Naive thymus-derived CD8-positive, alpha-beta T cell (primary cell): ENCODE results near the gene EMILIN3. TPM values are rescaled to one million over a fixed set of nuclear protein-coding genes. Genes with fewer than 3 reads are reported as not detected.
"Not testable (repeated sequence)": the region's sequence is repeated elsewhere in the genome, so short reads cannot be mapped to it uniquely, and the experiment has no call there.

ENCODE experiments used
- ATAC-seq, 2 donors: fragments of 150-1000 bp; cut with Tn5 transposase in 1 of 2; sonication (Bioruptor Pico), chemical (Tn5 transposase) in 1 of 2; 1 replicate in 1 of 2; 2 replicates in 1 of 2; pipeline ENCODE4 v1.10.0; 2021; ENCODE audit warnings: mild to moderate bottlenecking in 2 of 2, moderate library complexity in 2 of 2
- POLR2A ChIA-PET: fragments of 350-600 bp; sonication (Branson Sonifier 250); formaldehyde crosslinking; loops from one replicate; lab custom pipeline; 2021; ENCODE audit warnings: antibody characterized with exemption; lab: Charles Lee
- DNase-seq, 10 donors: peaks; one replicate each; pipeline versions ENCODE4 v3.0.0 to v3.0.0-alpha.2; 2020 to 2022
- H3K27ac Mint-ChIP-seq, 10 donors: one replicate each; pipeline ENCODE4 v1.8.0; 2020 to 2022; ENCODE audit warnings: mild to moderate bottlenecking in 10 of 10, mixed read lengths in 10 of 10, moderate library complexity in 4 of 10, inconsistent platforms in 1 of 10
- H3K27me3 Mint-ChIP-seq, 5 donors: one replicate each; pipeline ENCODE4 v1.8.0; 2021 to 2022; ENCODE audit warnings: mixed read lengths in 5 of 5
- H3K36me3 Mint-ChIP-seq, 3 donors: one replicate each; pipeline ENCODE4 v1.8.0; 2020 to 2022; ENCODE audit warnings: mixed read lengths in 3 of 3, mild to moderate bottlenecking in 2 of 3, inconsistent platforms in 1 of 3
- H3K4me1 Mint-ChIP-seq, 4 donors: one replicate each; pipeline ENCODE4 v1.8.0; 2021 to 2022; ENCODE audit warnings: mixed read lengths in 4 of 4
- H3K4me3 Mint-ChIP-seq, 10 donors: one replicate each; pipeline ENCODE4 v1.8.0; 2020 to 2022; ENCODE audit warnings: mild to moderate bottlenecking in 10 of 10, mixed read lengths in 10 of 10, moderate library complexity in 6 of 10, inconsistent platforms in 1 of 10
- H3K9me3 Mint-ChIP-seq, 9 donors: one replicate each; pipeline ENCODE4 v1.8.0; 2020 to 2022; ENCODE audit warnings: mixed read lengths in 9 of 9, mild to moderate bottlenecking in 3 of 9, inconsistent platforms in 1 of 9, moderate library complexity in 1 of 9
- polyA plus RNA-seq, 3 donors: library from polyadenylated mRNA; unstranded; fragments of 300-500 nt; fragmentation: Illumina TruSeq; gene quantifications; one replicate each; pipeline ENCODE4 v1.2.3, GENCODE V29; 2021
- total RNA-seq, 8 experiments: library from RNA in 2 of 8; stranded (reverse) in 2 of 8; gene quantifications; one replicate each; pipeline ENCODE4 v1.2.3 and lab custom pipeline; 2021 to 2026

The EMILIN3 gene
- total and polyA plus RNA-seq, 5 experiments from 2014 or later: 0.13 TPM; not detected in 4

- Mint-ChIP-seq H3K27ac (peak overlapping the region; percentile 71 to 92 (median 82)), H3K27me3 (no peaks in the 10 kb centered on the region)
- POLR2A ChIA-PET: interaction anchor here (0.7 to 1.4 kb wide), 4 partner anchors 13 to 182 kb away, joined by 3 to 8 read pairs (median 4); no protein-coding TSS in a partner anchor
Observed at GRCh38 chr20:41316602-41317545, 49.7 kb downstream of the EMILIN3 start.

GRCh38 chr20:41316051-41316450, 50.6 kb downstream of the EMILIN3 start:
- POLR2A ChIA-PET: no interaction called here
- peak overlapping the region; percentile 83 to 95 (median 88) for H3K4me3 Mint-ChIP-seq
- peaks cover 0 to 2% (median 0%) of the 10 kb centered on the region in 3 donors for H3K36me3 Mint-ChIP-seq
- DNase-seq: no peak
- H3K27ac Mint-ChIP-seq: peak overlapping the region in 7 of 10 donors; percentile 42 to 92 (median 83)
- H3K4me1 Mint-ChIP-seq: peaks cover 10 to 26% (median 21%) of the 10 kb centered on the region in 4 donors
- no peaks in the 10 kb centered on the region for H3K27me3 Mint-ChIP-seq
- H3K9me3 Mint-ChIP-seq: no peaks in the 10 kb centered on the region
- ATAC-seq: no peak

More at GRCh38 chr20:41316602-41317545, 49.7 kb downstream of the EMILIN3 start:
- Mint-ChIP-seq H3K36me3 (no peaks in the 10 kb centered on the region), H3K4me1 (peaks cover 9 to 24% (median 21%) of the 10 kb centered on the region in 4 donors), H3K4me3 (peak overlapping the region; percentile 83 to 95 (median 88)), H3K9me3 (no peaks in the 10 kb centered on the region)
- DNase-seq: peak; percentile 28 to 85 (median 67)
- peak; percentile 54 to 64 for ATAC-seq

DNA sequence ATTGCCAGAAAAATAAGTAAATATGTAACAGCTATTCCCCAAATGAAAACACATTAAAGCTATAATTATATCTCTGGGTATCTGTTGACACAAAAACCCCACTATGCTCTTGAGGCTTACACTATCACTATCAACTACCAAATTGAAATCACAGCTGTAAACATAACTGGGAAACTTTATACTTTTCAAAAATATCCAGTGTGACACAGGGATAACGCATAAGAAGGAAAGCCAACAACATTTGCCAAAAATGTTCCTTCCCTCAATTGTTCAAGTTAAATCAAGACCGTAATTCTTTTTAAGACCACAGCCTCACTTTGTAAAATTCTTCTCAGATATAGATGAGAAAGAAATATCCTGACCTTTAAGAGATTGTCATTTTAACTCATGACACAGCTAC, 52.2 kb downstream of the EMILIN3 start:
- no peaks in the 10 kb centered on the region for H3K27me3 Mint-ChIP-seq
- POLR2A ChIA-PET: no interaction called here
- peaks cover 19 to 31% (median 27%) of the 10 kb centered on the region in 4 donors for H3K4me1 Mint-ChIP-seq
- peaks cover 0 to 2% (median 0%) of the 10 kb centered on the region in 3 donors for H3K36me3 Mint-ChIP-seq
- H3K4me3 Mint-ChIP-seq: peak overlapping the region in 2 of 10 donors; percentile 30 to 33
- no peak for ATAC-seq
- H3K27ac Mint-ChIP-seq: no peak overlapping the region
- no peaks in the 10 kb centered on the region for H3K9me3 Mint-ChIP-seq
- no peak for DNase-seq

DNA sequence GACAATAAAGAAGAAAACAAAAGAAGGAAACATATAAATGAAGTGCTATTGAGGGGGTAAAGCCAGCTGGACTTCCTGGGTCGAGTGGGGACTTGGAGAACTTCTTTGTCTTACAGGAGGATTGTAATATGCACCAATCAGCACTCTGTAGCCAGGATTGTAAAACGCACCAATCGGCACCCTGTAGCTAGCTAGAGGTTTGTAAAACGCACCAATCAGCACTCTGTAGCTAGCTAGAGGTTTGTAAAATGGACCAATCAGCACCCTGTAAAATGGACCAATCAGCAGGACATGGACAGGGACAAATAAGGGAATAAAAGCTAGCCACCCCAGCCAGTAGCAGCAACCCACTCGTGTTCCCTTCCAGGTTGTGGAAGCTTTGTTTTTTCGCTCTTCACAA, 54.6 kb downstream of the EMILIN3 start:
- POLR2A ChIA-PET: interaction anchor here (0.6 to 1.0 kb wide), 2 partner anchors 80 to 597 kb away, joined by 3 to 4 read pairs; no protein-coding TSS in a partner anchor
- not testable (repeated sequence) for H3K9me3 Mint-ChIP-seq, ATAC-seq

More for the DNA sequence above, 54.6 kb downstream of the EMILIN3 start:
- not testable (repeated sequence) for H3K27ac Mint-ChIP-seq, H3K27me3 Mint-ChIP-seq, DNase-seq, H3K4me3 Mint-ChIP-seq, H3K36me3 Mint-ChIP-seq
- peaks cover 20 to 30% (median 22%) of the 10 kb centered on the region in 4 donors for H3K4me1 Mint-ChIP-seq

Other genes starting within 250 kb of the EMILIN3 start
- 100 to 1,000 TPM; 384 to 393 TPM for gene PLCG1, start 229.3 kb downstream of the EMILIN3 start, total RNA-seq
- gene PLCG1, start 229.3 kb downstream of the EMILIN3 start, polyA plus RNA-seq: 10 to 100 TPM; 37.4 to 92.5 (median 53.2) TPM
- gene ZHX3, start 49.1 kb downstream of the EMILIN3 start, total RNA-seq: 10 to 100 TPM; 10.4 to 10.5 TPM
- gene ZHX3, start 49.1 kb downstream of the EMILIN3 start, polyA plus RNA-seq: 10 to 100 TPM in 1 of 3 donors, 1 to 10 TPM in 2; 3.3 to 14.4 (median 5.0) TPM
- 1 to 10 TPM in 1 of 2 experiments, under 1 TPM in 1; 0.44 to 1.0 TPM for gene LPIN3, start 26.0 kb downstream of the EMILIN3 start, total RNA-seq
- under 1 TPM in 1 of 3 donors, not detected in 2; 0.15 TPM for gene LPIN3, start 26.0 kb downstream of the EMILIN3 start, polyA plus RNA-seq